ENCODE measurements around the gene FLOT1. TPM values are rescaled to one million over a fixed set of nuclear protein-coding genes. Genes with fewer than 3 reads are reported as not detected.

Gene FLOT1, protein sequence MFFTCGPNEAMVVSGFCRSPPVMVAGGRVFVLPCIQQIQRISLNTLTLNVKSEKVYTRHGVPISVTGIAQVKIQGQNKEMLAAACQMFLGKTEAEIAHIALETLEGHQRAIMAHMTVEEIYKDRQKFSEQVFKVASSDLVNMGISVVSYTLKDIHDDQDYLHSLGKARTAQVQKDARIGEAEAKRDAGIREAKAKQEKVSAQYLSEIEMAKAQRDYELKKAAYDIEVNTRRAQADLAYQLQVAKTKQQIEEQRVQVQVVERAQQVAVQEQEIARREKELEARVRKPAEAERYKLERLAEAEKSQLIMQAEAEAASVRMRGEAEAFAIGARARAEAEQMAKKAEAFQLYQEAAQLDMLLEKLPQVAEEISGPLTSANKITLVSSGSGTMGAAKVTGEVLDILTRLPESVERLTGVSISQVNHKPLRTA
- total RNA-seq (227 TPM), polyA plus RNA-seq (ENCODE audit: insufficient read depth, low read depth, low replicate concordance) (317 TPM)
- long read RNA-seq, donor 1, transcript FLOT1-201 (13 exons, 1,912 nt): major isoform, 16 of 44 reads
- long read RNA-seq, donor 1, partial matches to known transcripts: 25 of 44 reads
- long read RNA-seq, donor 1, other reads (novel, unspliced or antisense): 0 of 44 reads
- long read RNA-seq, donor 2, transcript FLOT1-201 (13 exons, 1,912 nt): major isoform, 28 of 54 reads
- long read RNA-seq, donor 2, partial matches to known transcripts: 24 of 54 reads
- long read RNA-seq, donor 2, other reads (novel, unspliced or antisense): 0 of 54 reads
- long read RNA-seq, donor 3, transcript FLOT1-201 (13 exons, 1,912 nt): major isoform, 20 of 80 reads
- long read RNA-seq, donor 3, partial matches to known transcripts: 58 of 80 reads
- long read RNA-seq, donor 3, other reads (novel, unspliced or antisense): 0 of 80 reads
- long read RNA-seq, donor 4, transcript FLOT1-201 (13 exons, 1,912 nt): major isoform, 19 of 30 reads
- long read RNA-seq, donor 4, partial matches to known transcripts: 9 of 30 reads
- long read RNA-seq, donor 4, other reads (novel, unspliced or antisense): 0 of 30 reads
- long read RNA-seq, donor 5: 0 reads
- long read RNA-seq, donor 6, transcript FLOT1-201 (13 exons, 1,912 nt): major isoform, 6 of 12 reads
- long read RNA-seq, donor 6, partial matches to known transcripts: 5 of 12 reads
- long read RNA-seq, donor 6, other reads (novel, unspliced or antisense): 0 of 12 reads
- long read RNA-seq, donor 7, transcript FLOT1-201 (13 exons, 1,912 nt): major isoform, 270 of 495 reads
- long read RNA-seq, donor 7, partial matches to known transcripts: 137 of 495 reads
- long read RNA-seq, donor 7, other reads (novel, unspliced or antisense): 88 of 495 reads
- long read RNA-seq, donor 8, transcript FLOT1-201 (13 exons, 1,912 nt): major isoform, 22 of 52 reads
- long read RNA-seq, donor 8, partial matches to known transcripts: 26 of 52 reads
- long read RNA-seq, donor 8, other reads (novel, unspliced or antisense): 0 of 52 reads
- long read RNA-seq, donor 9, transcript FLOT1-201 (13 exons, 1,912 nt): major isoform, 11 of 17 reads
- long read RNA-seq, donor 9, partial matches to known transcripts: 6 of 17 reads
- long read RNA-seq, donor 9, other reads (novel, unspliced or antisense): 0 of 17 reads
- long read RNA-seq, donor 10, transcript FLOT1-201 (13 exons, 1,912 nt): major isoform, 14 of 41 reads
- long read RNA-seq, donor 10, partial matches to known transcripts: 24 of 41 reads
- long read RNA-seq, donor 10, other reads (novel, unspliced or antisense): 0 of 41 reads

DNA sequence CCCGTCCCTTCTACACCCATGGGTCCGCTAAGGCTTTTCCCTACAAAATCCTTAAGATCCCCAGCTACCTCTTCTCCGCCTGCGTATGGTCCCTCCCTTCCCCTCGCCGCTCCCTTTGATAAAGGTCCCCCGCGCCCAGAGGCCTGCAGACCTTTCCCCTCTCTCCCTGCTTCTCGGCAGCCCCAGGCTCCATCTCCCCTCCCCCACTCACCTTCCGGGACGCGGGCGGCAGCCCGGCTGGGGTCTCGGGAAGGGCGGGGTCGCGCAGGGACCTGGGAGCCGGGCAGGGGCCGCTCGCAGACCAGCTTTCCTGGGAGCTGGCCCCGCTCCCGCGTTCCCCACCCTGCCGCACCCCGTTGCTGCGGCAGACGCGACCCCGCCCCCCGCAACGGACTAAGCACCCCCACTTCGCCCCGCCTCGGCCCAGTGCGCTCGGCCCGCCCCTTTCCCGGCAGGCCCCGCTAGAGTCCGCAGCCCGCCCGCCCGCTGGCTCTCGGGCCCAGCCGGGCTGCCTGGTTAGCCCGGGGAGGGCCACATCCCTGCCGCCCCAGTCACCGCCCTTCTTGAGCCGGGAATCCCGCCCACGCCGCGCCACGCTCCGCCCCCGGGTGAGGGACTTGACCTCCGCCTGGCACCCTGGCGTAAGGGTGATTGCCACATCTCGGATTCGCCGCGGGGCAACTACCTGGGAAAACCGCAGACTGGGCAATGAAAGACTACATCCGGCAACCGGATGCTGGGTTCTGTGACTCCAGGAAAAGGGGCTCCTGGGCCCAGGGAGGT, at the start of gene FLOT1:
Gene FLOT1, minus strand, starts transcription at position 372 of the 783 bp plus-strand sequence. CDS start 498 bp downstream, outside the sequence.
- DNase-seq (peak; percentile 92 to 99 (median 96)), FAIRE-seq (no peak)
- Histone ChIP-seq H3K36me3 (ENCODE audit: control insufficient read depth in 2 of 3, insufficient read depth in 3 of 3, low read length in 3 of 3) (peaks cover 15 to 21% (median 16%) of the 10 kb centered on the region in 3 donors), H3K4me1 (ENCODE audit: control insufficient read depth in 2 of 3, insufficient read depth in 2 of 3, low read depth in 1 of 3, low read length in 3 of 3) (peaks cover 0 to 29% (median 22%) of the 10 kb centered on the region in 3 donors), H3K9me3 (ENCODE audit: control insufficient read depth in 2 of 3, insufficient read depth in 1 of 3, low read length in 3 of 3) (no peaks in the 10 kb centered on the region), H3K27me3 (ENCODE audit: control insufficient read depth, insufficient read depth, low read length) (no peaks in the 10 kb centered on the region), H3K27ac (ENCODE audit: low read depth in 2 of 2, low read length in 2 of 2) (peak within 1 kb of the TSS; percentile 92 to 98), H3K4me3 (ENCODE audit: low read length in 3 of 3) (peak within 1 kb of the TSS; percentile 81 to 91 (median 82)), H3K9ac (ENCODE audit: low read length in 3 of 3) (peak within 1 kb of the TSS; percentile 75 to 98 (median 89))
- TF ChIP-seq, protein P1, sequence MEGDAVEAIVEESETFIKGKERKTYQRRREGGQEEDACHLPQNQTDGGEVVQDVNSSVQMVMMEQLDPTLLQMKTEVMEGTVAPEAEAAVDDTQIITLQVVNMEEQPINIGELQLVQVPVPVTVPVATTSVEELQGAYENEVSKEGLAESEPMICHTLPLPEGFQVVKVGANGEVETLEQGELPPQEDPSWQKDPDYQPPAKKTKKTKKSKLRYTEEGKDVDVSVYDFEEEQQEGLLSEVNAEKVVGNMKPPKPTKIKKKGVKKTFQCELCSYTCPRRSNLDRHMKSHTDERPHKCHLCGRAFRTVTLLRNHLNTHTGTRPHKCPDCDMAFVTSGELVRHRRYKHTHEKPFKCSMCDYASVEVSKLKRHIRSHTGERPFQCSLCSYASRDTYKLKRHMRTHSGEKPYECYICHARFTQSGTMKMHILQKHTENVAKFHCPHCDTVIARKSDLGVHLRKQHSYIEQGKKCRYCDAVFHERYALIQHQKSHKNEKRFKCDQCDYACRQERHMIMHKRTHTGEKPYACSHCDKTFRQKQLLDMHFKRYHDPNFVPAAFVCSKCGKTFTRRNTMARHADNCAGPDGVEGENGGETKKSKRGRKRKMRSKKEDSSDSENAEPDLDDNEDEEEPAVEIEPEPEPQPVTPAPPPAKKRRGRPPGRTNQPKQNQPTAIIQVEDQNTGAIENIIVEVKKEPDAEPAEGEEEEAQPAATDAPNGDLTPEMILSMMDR (IDR thresholded peaks at IDR 0.05; ENCODE audit: borderline replicate concordance, extremely low read depth, insufficient read depth): no peak
- intact Hi-C loops (cut with DNase I): no loop called here

GRCh38 chr6:30790724-30791383, 48.4 kb upstream of the FLOT1 start:
- no peaks in the 10 kb centered on the region for H3K27me3 ChIP-seq (ENCODE audit: control insufficient read depth, insufficient read depth, low read length)
- no peak for DNase-seq
- H3K4me3 ChIP-seq (ENCODE audit: low read length in 3 of 3): no peak overlapping the region
- peaks cover 0 to 16% (median 9%) of the 10 kb centered on the region in 3 donors for H3K4me1 ChIP-seq (ENCODE audit: control insufficient read depth in 2 of 3, insufficient read depth in 2 of 3, low read depth in 1 of 3, low read length in 3 of 3)
- no peak overlapping the region for H3K9ac ChIP-seq (ENCODE audit: low read length in 3 of 3)
- FAIRE-seq: no peak
- intact Hi-C loops (cut with DNase I): no loop called here
- H3K9me3 ChIP-seq (ENCODE audit: control insufficient read depth in 2 of 3, insufficient read depth in 1 of 3, low read length in 3 of 3): no peaks in the 10 kb centered on the region
- no peaks in the 10 kb centered on the region for H3K36me3 ChIP-seq (ENCODE audit: control insufficient read depth in 2 of 3, insufficient read depth in 3 of 3, low read length in 3 of 3)
- TF ChIP-seq, protein P1 (IDR thresholded peaks at IDR 0.05; ENCODE audit: borderline replicate concordance, extremely low read depth, insufficient read depth): no peak
- peak overlapping the region in 1 of 2 donors; percentile 75 for H3K27ac ChIP-seq (ENCODE audit: low read depth in 2 of 2, low read length in 2 of 2)

Measured in kidney (tissue), 22 donors.